CD4-positive, alpha-beta T cell (primary cell): Measurements from ENCODE around the gene NHSL2. TPM values are rescaled to one million over a fixed set of nuclear protein-coding genes. Genes with fewer than 3 reads are reported as not detected.

Experiments used
- ATAC-seq: fragments of 200-7000 bp; cut with Tn5 transposase; one replicate; pipeline ENCODE4 v1.10.0; 2022; ENCODE audit warnings: mild to moderate bottlenecking; ENCODE audit not compliant: poor library complexity
- CTCF ChIA-PET: fragments of 350-600 bp; sonication (Branson Sonifier 250); formaldehyde crosslinking; loops from one replicate; lab custom pipeline; 2021; ENCODE audit warnings: antibody characterized with exemption, inconsistent platforms; lab: Charles Lee
- POLR2A ChIA-PET: fragments of 350-600 bp; sonication (Branson Sonifier 250); formaldehyde crosslinking; loops from one replicate; lab custom pipeline; 2021; ENCODE audit warnings: antibody characterized with exemption, inconsistent platforms; lab: Charles Lee
- DNase-seq, 14 experiments: peaks; one replicate each; pipeline ENCODE4 v3.0.0-alpha.2; 2013 to 2020; ENCODE audit warnings: mixed read lengths in 2 of 14
- H3K27ac ChIP-seq, 2 donors: one replicate each; pipeline versions ENCODE4 v1.5.1 to v1.7.0; 2013; ENCODE audit warnings: low read length in 2 of 2, low read depth in 1 of 2, mild to moderate bottlenecking in 1 of 2
- H3K27me3 ChIP-seq, 2 experiments: 1 replicate in 1 of 2; 2 replicates in 1 of 2; pipeline versions ENCODE4 v1.6.1 to v1.7.0; 2013; ENCODE audit warnings: low read length in 2 of 2, control low read depth in 1 of 2, mild to moderate bottlenecking in 1 of 2, moderate library complexity in 1 of 2; ENCODE audit not compliant: insufficient read depth in 2 of 2, control insufficient read depth in 1 of 2
- H3K36me3 ChIP-seq: one replicate; pipeline ENCODE4 v1.6.1; 2013; ENCODE audit warnings: low read length, control low read depth; ENCODE audit not compliant: insufficient read depth
- H3K4me1 ChIP-seq: one replicate; pipeline ENCODE4 v1.6.1; 2013; ENCODE audit warnings: low read length, control low read depth; ENCODE audit not compliant: insufficient read depth
- H3K4me3 ChIP-seq: one replicate; pipeline ENCODE4 v1.5.1; 2013; ENCODE audit warnings: mild to moderate bottlenecking, low read length, moderate library complexity
- H3K9me3 ChIP-seq, 2 experiments: 1 replicate in 1 of 2; 2 replicates in 1 of 2; pipeline versions ENCODE4 v1.6.1 to v1.7.0; 2013; ENCODE audit warnings: low read length in 2 of 2, mild to moderate bottlenecking in 2 of 2, control low read depth in 1 of 2, moderate library complexity in 1 of 2; ENCODE audit not compliant: control insufficient read depth in 1 of 2, insufficient read depth in 1 of 2
- H3K27ac Mint-ChIP-seq: one replicate; pipeline ENCODE4 v1.8.0; 2020; ENCODE audit warnings: mixed read lengths
- H3K27me3 Mint-ChIP-seq: one replicate; pipeline ENCODE4 v1.8.0; 2021; ENCODE audit warnings: mixed read lengths
- H3K36me3 Mint-ChIP-seq: one replicate; pipeline ENCODE4 v1.8.0; 2021; ENCODE audit warnings: low read depth, mixed read lengths
- H3K4me1 Mint-ChIP-seq: one replicate; pipeline ENCODE4 v1.8.0; 2021; ENCODE audit warnings: low read depth, mixed read lengths
- H3K4me3 Mint-ChIP-seq: one replicate; pipeline ENCODE4 v1.8.0; 2020; ENCODE audit warnings: mild to moderate bottlenecking, mixed read lengths
- H3K9me3 Mint-ChIP-seq: one replicate; pipeline ENCODE4 v1.8.0; 2020; ENCODE audit warnings: mixed read lengths
- intact Hi-C, 2 experiments: fragments of 100-400 bp; cut with DNase I in 1 of 2; cut with micrococcal nuclease in 1 of 2; formaldehyde crosslinking; loops; one replicate each; pipeline versions ENCODE4 v1.15.1 to v1.9.0; 2023 to 2025; cut with DNase I, micrococcal nuclease
- total RNA-seq, 174 experiments: library from RNA in 2 of 174; stranded (reverse) in 2 of 174; gene quantifications; one replicate each; pipeline ENCODE4 v1.2.3 and lab custom pipeline; 2021 to 2026
- TF ChIP-seq, protein P1 (sequence below): fragments of 200-600 bp; IDR thresholded peaks from one replicate; pipeline ENCODE4 v1.8.0; 2022; ENCODE audit warnings: antibody characterized with exemption, mild to moderate bottlenecking

Gene NHSL2
- total RNA-seq, 2 experiments from 2014 or later, result 1.3 to 1.5 TPM

- DNase-seq (no peak), ATAC-seq (no peak)
- Mint-ChIP-seq H3K27ac (no peak overlapping the region), H3K27me3 (peaks cover 26% of the 10 kb centered on the region), H3K9me3 (no peaks in the 10 kb centered on the region), H3K4me1 (no peaks in the 10 kb centered on the region), H3K36me3 (no peaks in the 10 kb centered on the region), H3K4me3 (no peak overlapping the region)
- CTCF ChIA-PET, result no interaction called here
- Histone ChIP-seq H3K36me3 (no peaks in the 10 kb centered on the region), H3K27me3 (peaks cover 4 to 5% of the 10 kb centered on the region in 2 experiments), H3K4me1 (no peaks in the 10 kb centered on the region), H3K4me3 (no peak overlapping the region), H3K27ac (no peak overlapping the region), H3K9me3 (no peaks in the 10 kb centered on the region)
- TF ChIP-seq, protein P1, sequence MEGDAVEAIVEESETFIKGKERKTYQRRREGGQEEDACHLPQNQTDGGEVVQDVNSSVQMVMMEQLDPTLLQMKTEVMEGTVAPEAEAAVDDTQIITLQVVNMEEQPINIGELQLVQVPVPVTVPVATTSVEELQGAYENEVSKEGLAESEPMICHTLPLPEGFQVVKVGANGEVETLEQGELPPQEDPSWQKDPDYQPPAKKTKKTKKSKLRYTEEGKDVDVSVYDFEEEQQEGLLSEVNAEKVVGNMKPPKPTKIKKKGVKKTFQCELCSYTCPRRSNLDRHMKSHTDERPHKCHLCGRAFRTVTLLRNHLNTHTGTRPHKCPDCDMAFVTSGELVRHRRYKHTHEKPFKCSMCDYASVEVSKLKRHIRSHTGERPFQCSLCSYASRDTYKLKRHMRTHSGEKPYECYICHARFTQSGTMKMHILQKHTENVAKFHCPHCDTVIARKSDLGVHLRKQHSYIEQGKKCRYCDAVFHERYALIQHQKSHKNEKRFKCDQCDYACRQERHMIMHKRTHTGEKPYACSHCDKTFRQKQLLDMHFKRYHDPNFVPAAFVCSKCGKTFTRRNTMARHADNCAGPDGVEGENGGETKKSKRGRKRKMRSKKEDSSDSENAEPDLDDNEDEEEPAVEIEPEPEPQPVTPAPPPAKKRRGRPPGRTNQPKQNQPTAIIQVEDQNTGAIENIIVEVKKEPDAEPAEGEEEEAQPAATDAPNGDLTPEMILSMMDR, result no peak
- intact Hi-C loops, result no loop called here
- POLR2A ChIA-PET, result no interaction called here
Observed at GRCh38 chrX:71870208-71871098, 40.2 kb upstream of the NHSL2 start.

DNA sequence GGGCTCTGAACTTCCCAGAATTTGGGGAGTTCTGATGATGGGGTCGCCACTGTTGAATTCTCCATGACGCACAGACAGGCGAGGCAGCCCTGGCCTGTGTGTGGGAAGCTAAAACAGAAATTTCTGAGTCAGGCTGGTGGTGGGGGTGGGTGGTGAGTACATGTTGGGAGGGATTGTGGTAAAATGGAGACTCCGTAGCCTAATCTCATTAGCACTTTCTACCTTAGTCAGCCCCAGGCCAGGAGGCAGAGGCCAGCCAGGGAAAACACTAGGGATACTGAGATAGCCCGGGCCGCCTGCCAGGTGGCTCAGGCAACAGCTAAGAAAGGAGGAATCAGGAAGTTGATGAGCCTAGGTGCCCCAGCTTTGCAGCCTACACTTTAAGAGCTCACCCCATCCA, 39.3 kb upstream of the NHSL2 start:
- Histone ChIP-seq H3K27ac (no peak overlapping the region), H3K9me3 (no peaks in the 10 kb centered on the region), H3K27me3 (peaks cover 4 to 5% of the 10 kb centered on the region in 2 experiments), H3K36me3 (no peaks in the 10 kb centered on the region), H3K4me1 (no peaks in the 10 kb centered on the region), H3K4me3 (no peak overlapping the region)
- intact Hi-C loops, result no loop called here
- no peak overlapping the region for H3K4me3 Mint-ChIP-seq
- POLR2A ChIA-PET, result no interaction called here
- TF ChIP-seq, protein P1, result no peak
- no peaks in the 10 kb centered on the region for H3K36me3 Mint-ChIP-seq
- no peak overlapping the region for H3K27ac Mint-ChIP-seq
- H3K4me1 Mint-ChIP-seq, result no peaks in the 10 kb centered on the region
- CTCF ChIA-PET, result no interaction called here
- ATAC-seq (no peak), DNase-seq (no peak)
- H3K9me3 Mint-ChIP-seq, result no peaks in the 10 kb centered on the region
- H3K27me3 Mint-ChIP-seq, result peaks cover 24% of the 10 kb centered on the region

DNA sequence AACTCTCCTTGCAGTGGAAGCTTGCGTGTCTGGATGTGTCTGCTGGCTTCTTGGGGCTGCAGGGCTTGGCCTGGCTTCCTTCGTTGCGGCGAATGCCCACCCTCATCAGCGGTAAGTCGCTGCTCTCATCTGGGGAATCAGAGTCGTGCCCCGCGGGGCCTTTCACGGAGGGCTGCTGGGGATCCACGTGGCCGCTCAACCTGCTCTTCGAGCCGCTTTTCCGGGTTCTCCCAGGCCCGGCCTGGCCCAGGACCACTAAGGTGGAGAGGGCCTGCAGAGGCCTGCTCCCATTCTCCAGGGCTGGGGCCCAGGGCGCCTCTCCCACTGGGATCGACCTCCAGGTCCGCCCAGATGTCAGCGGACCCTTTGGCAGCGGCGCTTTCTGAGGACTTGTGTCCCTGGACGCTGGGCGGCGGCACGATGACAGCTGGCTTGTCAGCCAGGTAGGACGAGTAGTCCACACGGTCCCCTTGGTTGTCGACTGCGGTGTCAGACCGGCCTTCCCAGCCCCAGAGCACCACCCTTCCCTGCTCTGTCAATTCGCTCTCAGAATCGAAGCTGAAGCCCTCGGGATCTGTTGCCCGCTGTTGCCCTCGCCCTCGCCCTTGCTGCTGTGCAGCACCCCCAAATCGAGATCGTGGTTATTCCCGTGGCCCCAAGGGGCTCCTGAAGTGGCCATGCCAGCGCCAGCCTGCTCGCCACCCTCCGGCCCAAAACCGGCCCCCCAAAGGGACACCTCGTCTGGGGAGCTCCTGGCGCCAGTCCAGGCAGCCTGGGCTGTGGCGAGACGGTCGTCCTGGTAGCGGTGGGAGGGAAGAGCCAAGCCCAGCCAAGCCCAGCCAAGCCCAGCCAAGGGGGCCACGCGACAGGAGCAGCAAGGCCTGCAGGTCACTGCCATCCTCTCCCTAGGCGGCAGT, 37.8 kb upstream of the NHSL2 start:
- Mint-ChIP-seq H3K9me3 (no peaks in the 10 kb centered on the region), H3K4me1 (no peaks in the 10 kb centered on the region), H3K27me3 (peaks cover 19% of the 10 kb centered on the region), H3K27ac (no peak overlapping the region), H3K4me3 (no peak overlapping the region), H3K36me3 (no peaks in the 10 kb centered on the region)
- peaks cover 4 to 5% of the 10 kb centered on the region in 2 experiments for H3K27me3 ChIP-seq
- H3K9me3 ChIP-seq, result no peaks in the 10 kb centered on the region
- no peak overlapping the region for H3K27ac ChIP-seq
- intact Hi-C loops, result no loop called here
- ATAC-seq (no peak), DNase-seq (no peak)
- no peak overlapping the region for H3K4me3 ChIP-seq
- TF ChIP-seq, protein P1, result no peak
- POLR2A ChIA-PET, result no interaction called here
- no peaks in the 10 kb centered on the region for H3K36me3 ChIP-seq
- CTCF ChIA-PET, result no interaction called here
- H3K4me1 ChIP-seq, result no peaks in the 10 kb centered on the region
